ENCODE measurements around the gene SEPTIN2.
"Not testable (repeated sequence)": the region's sequence is repeated elsewhere in the genome, so short reads cannot be mapped to it uniquely, and the experiment has no call there.

SEPTIN2 gene

GRCh38 chr2:241316825-241317224, 1.1 kb downstream of the SEPTIN2 start (continued):
- TF ChIP-seq PATZ1 (CRISPR knock-in tag; IDR thresholded peaks at IDR 0.05; ENCODE audit: borderline replicate concordance) (no peak), CSRNP3 (CRISPR knock-in tag; IDR thresholded peaks at IDR 0.05) (no peak), ZNF565 (CRISPR knock-in tag; conservative IDR thresholded peaks at IDR 0.05; ENCODE audit: low read depth) (no peak), PPARA (CRISPR knock-in tag; IDR thresholded peaks at IDR 0.05; ENCODE audit: borderline replicate concordance) (no peak), TCF4 (CRISPR knock-in tag; IDR thresholded peaks at IDR 0.05; ENCODE audit: borderline replicate concordance) (no peak), ZC3H10 (CRISPR knock-in tag; IDR thresholded peaks at IDR 0.05) (no peak)

DNA sequence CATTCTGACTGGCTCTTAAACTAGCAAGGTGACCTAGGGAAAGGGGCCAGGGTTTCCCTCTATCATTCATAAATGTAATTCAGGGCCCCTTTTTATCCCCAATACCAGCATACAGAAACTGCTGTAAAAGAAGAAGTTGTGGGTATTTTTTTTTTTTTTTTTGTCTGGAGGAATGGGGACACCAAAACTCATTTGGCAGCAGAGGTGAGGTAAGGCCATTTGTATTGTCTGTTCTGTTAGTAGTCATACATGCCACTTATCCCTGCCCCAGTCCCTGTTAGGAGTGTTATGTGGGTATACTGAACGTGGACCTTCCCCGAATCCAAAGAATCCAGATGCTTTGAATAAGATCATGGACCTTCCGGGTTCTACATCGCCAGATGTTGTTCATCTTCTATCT, 1.7 kb downstream of the SEPTIN2 start:
- ATAC-seq, result no peak
- no peak for TF ChIP-seq TCF4 (CRISPR knock-in tag; IDR thresholded peaks at IDR 0.05; ENCODE audit: borderline replicate concordance)
- no peak for TF ChIP-seq CSDC2 (CRISPR knock-in tag; IDR thresholded peaks at IDR 0.05)
- TF ChIP-seq TSHZ2 (CRISPR knock-in tag; IDR thresholded peaks at IDR 0.05), result no peak
- TF ChIP-seq ZFP3 (CRISPR knock-in tag; IDR thresholded peaks at IDR 0.05), result no peak
- TF ChIP-seq, protein P1, sequence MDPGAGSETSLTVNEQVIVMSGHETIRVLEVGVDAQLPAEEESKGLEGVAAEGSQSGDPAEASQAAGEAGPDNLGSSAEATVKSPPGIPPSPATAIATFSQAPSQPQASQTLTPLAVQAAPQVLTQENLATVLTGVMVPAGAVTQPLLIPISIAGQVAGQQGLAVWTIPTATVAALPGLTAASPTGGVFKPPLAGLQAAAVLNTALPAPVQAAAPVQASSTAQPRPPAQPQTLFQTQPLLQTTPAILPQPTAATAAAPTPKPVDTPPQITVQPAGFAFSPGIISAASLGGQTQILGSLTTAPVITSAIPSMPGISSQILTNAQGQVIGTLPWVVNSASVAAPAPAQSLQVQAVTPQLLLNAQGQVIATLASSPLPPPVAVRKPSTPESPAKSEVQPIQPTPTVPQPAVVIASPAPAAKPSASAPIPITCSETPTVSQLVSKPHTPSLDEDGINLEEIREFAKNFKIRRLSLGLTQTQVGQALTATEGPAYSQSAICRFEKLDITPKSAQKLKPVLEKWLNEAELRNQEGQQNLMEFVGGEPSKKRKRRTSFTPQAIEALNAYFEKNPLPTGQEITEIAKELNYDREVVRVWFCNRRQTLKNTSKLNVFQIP (CRISPR knock-in tag; IDR thresholded peaks at IDR 0.05; ENCODE audit: borderline replicate concordance, low read depth), result no peak
- TF ChIP-seq PATZ1 (CRISPR knock-in tag; IDR thresholded peaks at IDR 0.05; ENCODE audit: borderline replicate concordance), result no peak
- no peak for TF ChIP-seq SNAI2 (CRISPR knock-in tag; IDR thresholded peaks at IDR 0.05)
- TF ChIP-seq RARB (CRISPR knock-in tag; IDR thresholded peaks at IDR 0.05), result no peak
- no peak for TF ChIP-seq BACH2 (CRISPR knock-in tag; IDR thresholded peaks at IDR 0.05; ENCODE audit: borderline replicate concordance)
- no peak for TF ChIP-seq OSR1 (CRISPR knock-in tag; IDR thresholded peaks at IDR 0.05)
- no peak for TF ChIP-seq TOX (CRISPR knock-in tag; IDR thresholded peaks at IDR 0.05; ENCODE audit: borderline replicate concordance)
- TF ChIP-seq ZFP30 (CRISPR knock-in tag; IDR thresholded peaks at IDR 0.05), result no peak
- no peak for TF ChIP-seq GLIS3 (CRISPR knock-in tag; IDR thresholded peaks at IDR 0.05)
- no peak for TF ChIP-seq ESRRG (CRISPR knock-in tag; IDR thresholded peaks at IDR 0.05)
- TF ChIP-seq PPARA (CRISPR knock-in tag; IDR thresholded peaks at IDR 0.05; ENCODE audit: borderline replicate concordance), result no peak
- no peak for TF ChIP-seq CSRNP3 (CRISPR knock-in tag; IDR thresholded peaks at IDR 0.05)

- ATAC-seq, result not testable (repeated sequence)
Observed at GRCh38 chr2:241318830-241319229, 3.1 kb downstream of the SEPTIN2 start.
